ENCODE measurements around the gene CSH1. TPM values are rescaled to one million over a fixed set of nuclear protein-coding genes. Genes with fewer than 3 reads are reported as not detected.
A peak's percentile ranks its signal among the peaks of the same experiment; 100 is the strongest.
"Not testable (repeated sequence)": the region's sequence is repeated elsewhere in the genome, so short reads cannot be mapped to it uniquely, and the experiment has no call there.

The CSH1 gene
- total RNA-seq, 2 donors from 2014 or later = not detected

DNA sequence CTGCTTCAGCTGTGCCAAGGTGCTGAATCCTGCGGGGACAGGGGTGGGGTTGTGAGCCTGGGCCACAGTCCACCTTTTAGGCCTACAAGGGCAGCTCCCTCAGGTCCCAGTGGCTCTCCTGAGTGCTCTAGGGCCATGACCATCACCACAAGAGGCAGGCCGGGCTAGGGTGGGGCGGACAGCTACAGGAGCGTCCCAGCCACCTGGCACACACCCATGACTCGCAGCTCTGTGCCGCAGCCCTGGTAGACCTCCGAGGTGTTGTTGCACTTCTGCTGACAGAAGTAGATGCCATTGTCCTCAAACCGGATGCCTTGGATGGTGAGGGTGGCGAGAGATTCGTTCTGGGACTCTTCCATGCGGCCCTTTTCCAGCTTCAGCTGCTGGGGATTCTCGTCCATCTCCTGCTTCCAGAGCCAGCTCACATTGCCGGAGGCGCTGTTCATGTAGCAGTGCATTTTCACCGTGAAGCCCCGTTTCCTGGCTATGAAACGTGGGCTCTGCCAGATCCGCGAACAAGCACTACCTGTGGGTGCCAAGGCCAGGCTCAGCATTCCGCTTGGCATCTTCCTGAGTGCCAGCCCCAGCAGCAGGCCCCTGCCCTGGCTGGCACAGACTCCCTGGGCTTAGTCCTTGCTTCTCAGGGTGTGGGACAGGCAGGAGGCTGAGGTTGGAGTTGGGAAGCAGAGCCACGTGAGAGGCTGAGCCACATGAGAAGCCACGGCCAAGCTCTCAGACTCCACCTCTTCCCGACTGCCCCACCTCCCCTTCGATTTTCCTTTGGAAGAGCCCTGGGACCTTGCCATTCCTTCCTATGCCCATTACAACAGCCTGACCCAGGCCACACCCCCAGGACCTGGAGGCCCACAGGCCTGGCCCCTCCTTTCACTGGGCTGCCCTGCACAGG lies 33.7 kb upstream of the CSH1 start:
- peak; percentile 41 to 54 for ATAC-seq
- DNase-seq = peak; percentile 61
- intact Hi-C loops (cut with DNase I) = no loop called here

DNA sequence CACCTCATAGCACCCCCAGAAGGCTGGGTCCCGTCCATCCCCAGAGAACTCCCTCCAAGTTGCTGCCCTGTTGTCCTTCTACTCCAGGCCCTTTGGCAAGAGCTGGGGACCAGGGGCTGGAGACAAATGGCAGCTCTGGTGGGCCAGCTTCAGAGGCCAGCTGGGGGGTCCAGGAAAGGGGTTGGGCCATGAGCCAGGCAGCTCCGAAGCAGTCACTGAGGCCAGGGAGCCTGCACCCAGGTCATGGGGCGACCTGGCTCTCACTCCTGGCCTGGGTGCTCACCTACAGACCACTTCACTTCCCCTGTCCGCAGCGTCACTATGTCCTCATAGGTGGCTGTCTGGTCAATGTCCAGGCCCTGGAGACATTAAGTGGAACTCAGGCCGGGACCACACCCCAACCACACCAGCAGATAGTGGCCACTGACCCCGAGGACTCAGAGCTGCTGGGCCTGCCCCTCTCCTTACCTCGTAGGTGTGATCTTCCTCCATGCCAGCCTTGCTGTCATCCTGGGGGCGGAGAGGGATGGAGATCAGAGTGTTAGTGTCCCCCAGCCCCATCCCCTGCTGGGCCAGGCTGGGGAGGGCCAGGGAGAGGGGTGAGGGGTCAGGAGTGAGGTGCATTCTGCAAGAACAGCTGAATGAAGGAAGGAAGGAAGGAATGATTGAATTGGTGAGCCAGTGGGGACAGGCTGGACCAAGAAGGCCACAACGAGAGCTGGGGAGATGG lies 32.8 kb upstream of the CSH1 start:
- no peak for ATAC-seq
- intact Hi-C loops (cut with DNase I) = no loop called here

DNA sequence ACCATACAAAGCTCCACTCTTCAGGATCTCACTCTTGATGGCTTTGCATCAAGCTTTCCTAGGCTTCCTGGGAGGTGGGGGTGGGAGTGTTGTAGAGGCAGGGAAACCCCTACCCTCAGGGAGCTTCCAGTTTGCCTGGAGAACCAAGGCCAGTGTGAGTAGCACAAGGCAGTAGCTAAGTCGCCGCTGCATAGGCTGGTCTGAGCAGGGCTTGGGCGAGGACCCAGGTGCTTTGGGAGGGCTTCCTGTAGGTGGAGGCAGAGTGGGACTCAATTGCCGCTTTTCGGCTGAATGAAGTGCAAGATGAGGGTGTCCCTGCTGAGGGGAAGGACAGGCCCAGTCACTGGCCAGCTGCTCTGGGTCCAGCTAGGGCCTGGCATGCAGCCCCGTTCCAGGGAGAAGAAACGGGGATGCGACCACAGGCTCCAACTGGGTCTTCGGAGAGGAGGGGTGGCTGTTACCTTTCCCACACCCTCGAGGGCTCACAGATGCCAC lies 31.8 kb upstream of the CSH1 start:
- ATAC-seq (no peak), DNase-seq (no peak)
- intact Hi-C loops (cut with DNase I) = no loop called here

More for the DNA sequence above, 32.8 kb upstream of the CSH1 start:
- DNase-seq = no peak

DNA sequence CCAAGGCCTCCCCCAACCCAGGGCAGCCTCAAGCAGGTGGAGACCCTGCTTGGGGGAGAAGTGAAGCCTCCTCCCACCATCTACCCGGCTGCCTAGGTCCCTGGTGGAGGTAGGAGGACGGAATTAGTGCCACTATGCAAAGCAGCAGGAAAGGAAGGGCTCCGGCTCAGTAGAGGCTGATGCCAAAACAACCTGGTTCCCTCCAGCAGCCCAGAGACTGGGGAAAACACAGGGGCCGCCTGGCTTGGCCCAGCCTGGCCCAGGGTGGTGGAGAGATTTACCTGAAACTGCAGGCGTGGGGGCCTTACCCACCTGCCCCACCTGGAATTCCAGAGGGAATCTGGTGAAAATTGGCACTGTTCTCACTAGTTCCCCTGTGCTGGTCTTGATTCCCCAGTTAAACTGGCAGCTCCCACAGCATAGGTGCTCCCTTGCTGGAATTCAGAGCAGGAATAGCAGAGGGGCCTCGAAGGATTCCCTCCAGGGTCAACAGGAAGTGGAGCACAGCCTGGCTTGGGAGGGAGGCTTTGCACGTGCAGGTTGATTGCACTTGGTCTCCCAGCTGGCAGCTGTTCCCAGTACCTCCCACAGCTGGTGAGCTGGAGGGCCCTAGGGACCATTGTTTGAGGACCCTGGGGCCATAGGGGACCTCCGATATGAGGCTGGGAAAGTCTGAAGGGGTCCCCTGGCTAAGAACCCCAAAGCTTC lies 31.2 kb upstream of the CSH1 start:
- intact Hi-C loops (cut with DNase I) = no loop called here
- ATAC-seq = no peak
- DNase-seq = no peak

DNA sequence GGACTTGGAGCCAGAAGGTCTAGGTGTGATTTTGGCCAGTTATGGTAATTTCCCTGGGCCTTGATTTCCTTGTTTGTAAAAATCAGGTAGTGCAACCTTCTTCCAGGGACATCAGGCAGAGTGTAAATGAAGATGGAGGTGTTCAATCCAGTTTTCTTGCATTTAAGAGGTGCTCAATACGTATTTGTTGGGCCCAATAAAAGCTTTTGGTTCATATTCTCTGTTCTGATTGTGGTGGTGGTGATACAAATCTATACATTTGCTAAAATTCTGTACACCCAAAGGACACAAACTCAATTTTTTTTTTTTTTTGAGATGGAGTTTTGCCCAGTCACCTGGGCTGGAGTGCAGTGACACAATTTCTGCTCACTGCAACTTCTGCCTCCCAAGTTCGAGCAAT lies 29.8 kb upstream of the CSH1 start:
- ATAC-seq (no peak), DNase-seq (no peak)
- intact Hi-C loops (cut with DNase I) = no loop called here

DNA sequence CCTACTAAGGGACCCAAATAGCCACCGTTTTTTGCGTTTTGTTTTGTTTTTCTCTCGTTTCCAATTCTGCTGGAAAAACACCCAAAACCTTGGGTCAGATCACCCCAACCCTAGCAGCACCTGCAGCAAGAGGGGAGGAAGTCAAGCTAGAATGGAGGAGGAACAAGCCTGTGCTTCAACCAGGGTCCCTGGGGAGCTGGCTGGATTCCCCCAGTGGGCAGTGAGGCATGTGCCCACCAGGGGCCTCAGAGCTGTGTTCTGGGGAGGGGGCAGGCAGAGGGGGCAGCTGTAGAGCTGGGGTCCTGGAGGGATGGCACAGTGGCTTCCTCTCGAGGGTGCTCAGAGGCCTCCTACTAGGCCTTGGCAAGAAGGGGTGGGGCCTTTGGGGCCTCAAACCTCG lies 29.2 kb upstream of the CSH1 start:
- ATAC-seq (no peak), DNase-seq (no peak)
- intact Hi-C loops (cut with DNase I) = no loop called here

DNA sequence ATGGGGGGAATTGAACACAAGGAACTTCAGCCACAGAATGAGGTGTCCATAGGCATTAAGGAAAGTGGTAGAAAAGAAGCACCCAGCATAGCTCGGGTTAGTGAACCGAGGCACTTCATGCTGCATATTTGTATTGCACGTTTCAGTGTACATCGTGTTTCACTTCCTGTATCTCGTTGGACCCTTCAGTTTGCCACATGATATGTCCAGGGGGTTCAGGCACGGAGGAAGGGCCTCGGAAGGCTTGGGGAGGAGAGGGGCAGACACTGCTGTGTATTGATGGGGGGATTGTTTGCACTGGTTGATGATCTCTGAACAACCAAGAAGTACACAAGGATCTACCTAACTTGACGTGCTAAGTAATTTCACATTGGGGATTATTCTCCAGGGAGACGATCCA lies 26.0 kb upstream of the CSH1 start:
- intact Hi-C loops (cut with DNase I); DNase-seq; ATAC-seq: not testable (repeated sequence)

DNA sequence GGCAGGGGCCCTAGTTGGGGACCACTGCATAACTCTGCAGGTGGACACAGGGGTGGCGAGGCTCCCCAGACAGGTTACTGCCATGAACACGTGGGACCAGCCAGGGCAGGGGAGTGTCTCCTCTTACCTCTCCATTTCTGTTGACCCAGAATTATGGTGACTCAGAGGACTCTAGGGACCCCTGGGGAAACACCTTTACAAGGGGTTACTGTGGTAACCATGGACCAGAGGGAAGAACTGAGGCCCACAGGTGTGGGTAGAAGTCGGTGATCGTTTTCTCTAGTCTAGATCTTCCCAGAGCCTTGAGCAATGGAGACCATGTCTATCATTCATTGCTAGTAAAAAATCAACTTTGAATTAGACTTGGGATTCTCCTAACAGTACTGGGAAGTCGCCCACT lies 24.4 kb upstream of the CSH1 start:
- DNase-seq; intact Hi-C loops (cut with DNase I); ATAC-seq: not testable (repeated sequence)

DNA sequence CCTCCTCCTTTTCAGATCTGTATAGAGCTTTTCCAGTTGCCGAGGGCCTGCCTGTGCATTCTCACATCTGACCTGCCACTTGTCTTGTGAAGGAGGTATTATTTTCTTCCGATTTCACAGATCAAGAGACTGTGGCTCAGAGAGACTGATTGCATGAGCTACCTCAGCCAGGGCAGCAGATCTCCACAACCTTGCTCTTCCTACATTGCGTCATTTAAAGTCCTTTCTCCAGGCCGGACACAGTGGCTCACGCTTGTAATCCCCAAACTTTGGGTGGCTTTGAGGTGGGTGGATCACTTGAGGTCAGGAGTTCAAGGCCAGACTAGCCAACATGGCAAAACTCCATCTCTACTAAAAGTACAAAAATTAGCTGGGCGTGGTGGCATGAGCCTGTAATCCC lies 23.7 kb upstream of the CSH1 start:
- intact Hi-C loops (cut with DNase I); ATAC-seq; DNase-seq: not testable (repeated sequence)

DNA sequence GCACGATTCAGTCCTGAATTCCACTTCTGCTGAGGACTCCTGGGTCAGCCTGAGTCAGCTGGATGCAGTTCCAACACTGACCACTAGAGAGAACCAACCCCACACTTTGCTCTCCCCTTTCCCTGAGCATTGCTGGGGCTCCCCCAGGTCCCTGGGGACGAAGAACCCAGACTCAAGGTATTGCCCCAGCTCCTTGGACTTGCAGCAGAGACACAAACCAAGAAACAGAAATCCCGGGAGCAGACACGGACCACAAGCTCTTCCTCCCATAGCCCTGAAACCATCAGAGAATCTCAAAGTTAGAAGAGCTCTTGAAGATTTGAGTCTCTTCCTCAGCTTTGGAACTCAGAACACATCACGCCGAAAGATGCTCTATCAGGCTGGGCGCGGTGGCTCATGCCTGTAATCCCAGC lies 22.9 kb upstream of the CSH1 start:
- DNase-seq (peak; percentile 44), ATAC-seq (peak; percentile 89 to 92)
- intact Hi-C loops (cut with DNase I) = loop anchor here (2.0 to 10.0 kb wide), 3 partner anchors 71 to 105 kb away; partner anchors contain the start of gene ICAM2 (in 1 of the 2)

DNA sequence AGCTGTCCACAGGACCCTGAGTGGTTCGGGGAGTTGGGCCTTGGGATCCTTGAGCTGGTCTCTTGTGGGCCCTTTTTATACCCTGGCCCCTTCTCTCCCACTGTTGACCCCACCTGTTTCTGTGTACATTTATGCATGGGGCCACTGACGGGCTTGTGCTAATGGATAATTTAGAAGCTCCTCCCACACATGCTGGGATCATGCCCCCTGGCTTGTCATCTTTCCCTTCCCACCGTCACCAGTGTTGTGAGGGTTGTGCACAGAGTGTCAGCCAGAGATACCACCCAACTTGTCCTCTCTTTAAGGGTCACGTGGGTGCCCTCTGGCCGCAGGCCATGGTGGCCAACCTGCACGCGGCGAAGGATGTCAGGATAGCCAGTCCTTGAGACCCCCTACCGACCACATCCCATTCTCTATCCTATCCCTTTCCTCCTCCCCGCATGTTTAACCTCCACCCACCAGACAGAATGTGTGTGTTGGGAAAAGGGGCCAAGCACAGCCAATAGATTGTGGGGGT lies 22.5 kb upstream of the CSH1 start, which contains the start of gene GH1:
Gene GH1 (minus strand): TSS at position 51 of the 517 bp plus-strand sequence. CDS start 63 bp downstream, outside the sequence.
- not testable (repeated sequence) for DNase-seq, ATAC-seq
- intact Hi-C loops (cut with DNase I) = loop anchor here (2.0 to 10.0 kb wide), 3 partner anchors 72 to 106 kb away; partner anchors contain the start of gene ICAM2 (in 1 of the 2)

DNA sequence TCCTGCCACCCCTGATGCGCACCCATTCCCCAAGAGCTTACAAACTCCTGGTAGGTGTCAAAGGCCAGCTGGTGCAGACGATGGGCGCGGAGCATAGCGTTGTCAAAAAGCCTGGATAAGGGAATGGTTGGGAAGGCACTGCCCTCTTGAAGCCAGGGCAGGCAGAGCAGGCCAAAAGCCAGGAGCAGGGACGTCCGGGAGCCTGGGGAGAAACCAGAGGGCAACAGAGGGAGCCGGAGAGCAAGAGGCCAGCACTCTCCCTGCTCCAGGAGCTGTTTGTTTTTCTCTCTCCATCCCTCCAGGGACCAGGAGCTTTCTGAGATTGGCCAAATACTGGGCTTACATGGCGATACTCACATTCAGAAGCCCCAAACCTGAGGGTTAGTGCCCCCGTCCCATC lies 21.9 kb upstream of the CSH1 start:
- ATAC-seq = no peak
- intact Hi-C loops (cut with DNase I) = loop anchor here (2.0 to 10.0 kb wide), 3 partner anchors 72 to 106 kb away; partner anchors contain the start of gene ICAM2 (in 1 of the 2)
- no peak for DNase-seq

DNA sequence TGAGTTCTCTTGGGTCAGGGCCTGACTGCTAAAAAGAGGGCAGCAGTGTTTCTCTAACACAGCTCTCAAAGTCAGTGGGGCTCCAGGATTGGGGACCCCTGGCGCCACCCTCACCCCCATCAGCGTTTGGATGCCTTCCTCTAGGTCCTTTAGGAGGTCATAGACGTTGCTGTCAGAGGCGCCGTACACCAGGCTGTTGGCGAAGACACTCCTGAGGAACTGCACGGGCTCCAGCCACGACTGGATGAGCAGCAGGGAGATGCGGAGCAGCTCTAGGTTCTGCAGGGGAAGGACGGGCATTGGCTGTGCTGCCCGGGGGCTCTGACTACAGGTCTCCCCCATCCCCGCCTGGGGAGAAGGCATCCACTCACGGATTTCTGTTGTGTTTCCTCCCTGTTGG lies 21.3 kb upstream of the CSH1 start:
- ATAC-seq = no peak
- intact Hi-C loops (cut with DNase I) = loop anchor here (2.0 to 10.0 kb wide), 3 partner anchors 73 to 107 kb away; partner anchors contain the start of gene ICAM2 (in 1 of the 2)
- no peak for DNase-seq

DNA sequence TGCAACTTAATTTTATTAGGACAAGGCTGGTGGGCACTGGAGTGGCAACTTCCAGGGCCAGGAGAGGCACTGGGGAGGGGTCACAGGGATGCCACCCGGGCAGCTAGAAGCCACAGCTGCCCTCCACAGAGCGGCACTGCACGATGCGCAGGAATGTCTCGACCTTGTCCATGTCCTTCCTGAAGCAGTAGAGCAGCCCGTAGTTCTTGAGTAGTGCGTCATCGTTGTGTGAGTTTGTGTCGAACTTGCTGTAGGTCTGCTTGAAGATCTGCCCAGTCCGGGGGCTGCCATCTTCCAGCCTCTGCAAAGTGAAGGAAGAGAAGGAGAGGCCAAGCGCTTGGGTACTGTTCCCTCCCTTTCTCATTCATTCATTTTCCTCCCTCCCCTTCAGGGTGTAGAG lies 20.8 kb upstream of the CSH1 start:
- not testable (repeated sequence) for DNase-seq, ATAC-seq
- intact Hi-C loops (cut with DNase I) = loop anchor here in 1 of 2 donors (5.0 to 10.0 kb wide), 2 partner anchors 75 to 108 kb away; partner anchors contain the start of gene ICAM2

DNA sequence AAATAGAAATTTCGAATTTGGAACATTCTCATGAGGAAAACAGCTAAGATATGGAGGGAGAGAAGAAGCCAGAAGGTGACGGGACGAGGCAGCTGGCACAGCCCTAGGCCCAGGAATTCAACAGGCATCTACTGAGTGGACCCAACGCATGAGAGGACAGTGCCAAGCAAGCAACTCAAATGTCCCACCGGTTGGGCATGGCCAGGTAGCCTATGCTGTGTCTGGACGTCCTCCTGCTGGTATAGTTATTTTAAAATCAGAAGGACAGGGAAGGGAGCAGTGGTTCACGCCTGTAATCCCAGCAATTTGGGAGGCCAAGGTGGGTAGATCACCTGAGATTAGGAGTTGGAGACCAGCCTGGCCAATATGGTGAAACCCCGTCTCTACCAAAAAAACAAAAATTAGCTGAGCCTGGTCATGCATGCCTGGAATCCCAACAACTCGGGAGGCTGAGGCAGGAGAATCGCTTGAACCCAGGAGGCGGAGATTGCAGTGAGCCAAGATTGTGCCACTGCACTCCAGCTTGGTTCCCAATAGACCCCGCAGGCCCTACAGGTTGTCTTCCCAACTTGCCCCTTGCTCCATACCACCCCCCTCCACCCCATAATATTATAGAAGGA lies 20.3 kb upstream of the CSH1 start:
- ATAC-seq = no peak
- intact Hi-C loops (cut with DNase I) = loop anchor here in 1 of 2 donors (5.0 to 10.0 kb wide), 2 partner anchors 76 to 108 kb away; partner anchors contain the start of gene ICAM2
- DNase-seq = no peak

DNA sequence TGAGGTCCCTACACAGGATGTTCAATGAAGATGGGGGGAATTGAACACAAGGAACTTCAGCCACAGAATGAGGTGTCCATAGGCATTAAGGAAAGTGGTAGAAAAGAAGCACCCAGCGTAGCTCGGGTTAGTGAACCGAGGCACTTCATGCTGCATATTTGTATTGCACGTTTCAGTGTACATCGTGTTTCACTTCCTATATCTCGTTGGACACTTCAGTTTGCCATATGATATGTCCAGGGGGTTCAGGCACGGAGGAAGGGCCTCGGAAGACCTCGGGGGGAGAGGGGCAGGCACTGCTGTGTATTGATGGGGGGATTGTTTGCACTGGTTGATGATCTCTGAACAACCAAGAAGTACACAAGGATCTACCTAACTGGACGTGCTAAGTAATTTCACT lies 19.4 kb upstream of the CSH1 start:
- ATAC-seq, DNase-seq: not testable (repeated sequence)
- intact Hi-C loops (cut with DNase I) = loop anchor here in 1 of 2 donors (5.0 to 10.0 kb wide), 2 partner anchors 77 to 109 kb away; partner anchors contain the start of gene ICAM2

DNA sequence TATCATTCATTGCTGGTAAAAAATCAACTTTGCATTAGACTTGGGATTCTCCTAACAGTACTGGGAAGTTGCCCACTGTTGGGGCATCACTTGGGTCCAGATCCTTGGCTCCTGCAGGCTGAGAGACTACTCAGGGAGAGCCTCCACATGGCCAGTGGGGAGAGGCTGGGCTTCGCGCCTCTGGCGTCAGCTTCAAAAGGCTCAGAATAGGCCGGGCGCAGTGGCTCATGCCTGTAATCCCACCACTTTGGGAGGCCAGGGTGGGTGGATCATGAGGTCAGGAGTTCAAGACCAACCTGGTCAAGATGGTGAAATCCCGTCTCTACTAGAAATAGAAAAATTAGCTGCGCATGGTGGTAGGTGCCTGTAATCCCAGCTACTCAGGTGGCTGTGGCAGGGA lies 18.1 kb upstream of the CSH1 start:
- ATAC-seq (no peak), DNase-seq (no peak)

More for the DNA sequence above, 18.1 kb upstream of the CSH1 start:
- intact Hi-C loops (cut with DNase I) = loop anchor here (5.0 to 10.0 kb wide), 3 partner anchors 110 to 218 kb away; partner anchors contain the start of genes ERN1 (in 2 of the 2) and ICAM2 (in 1 of the 2)

All from left cardiac atrium (tissue), 4 donors.